DMS 273 treated with DMSO at 0.1 percent for 48 hours (cell line): ENCODE measurements around the gene COL20A1.

Source experiments
- DNase-seq: peaks from one replicate; lab custom pipeline; 2025; lab: John Stamatoyannopoulos, UW

COL20A1 gene

DNA sequence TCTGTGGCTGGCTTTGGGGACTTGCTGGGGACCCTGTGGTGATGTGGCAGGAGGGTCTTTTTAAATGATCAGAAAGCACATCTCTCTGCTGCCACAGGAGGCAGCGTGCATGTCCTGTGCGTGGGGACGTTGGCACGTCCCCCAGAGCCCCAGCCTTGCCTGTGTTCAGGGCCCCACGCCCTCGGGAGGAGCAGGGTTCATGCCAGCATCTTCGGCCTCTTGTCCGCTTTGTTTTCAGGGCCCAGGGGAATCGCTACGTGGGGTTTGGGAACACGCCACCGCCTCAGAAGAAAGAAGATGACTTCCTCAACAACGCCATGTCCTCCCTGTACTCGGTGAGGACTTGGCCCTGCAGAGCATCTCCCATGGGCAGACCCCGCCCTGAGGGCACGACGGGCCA is 14.3 kb upstream of the COL20A1 start:
- DNase-seq, result no peak

DNA sequence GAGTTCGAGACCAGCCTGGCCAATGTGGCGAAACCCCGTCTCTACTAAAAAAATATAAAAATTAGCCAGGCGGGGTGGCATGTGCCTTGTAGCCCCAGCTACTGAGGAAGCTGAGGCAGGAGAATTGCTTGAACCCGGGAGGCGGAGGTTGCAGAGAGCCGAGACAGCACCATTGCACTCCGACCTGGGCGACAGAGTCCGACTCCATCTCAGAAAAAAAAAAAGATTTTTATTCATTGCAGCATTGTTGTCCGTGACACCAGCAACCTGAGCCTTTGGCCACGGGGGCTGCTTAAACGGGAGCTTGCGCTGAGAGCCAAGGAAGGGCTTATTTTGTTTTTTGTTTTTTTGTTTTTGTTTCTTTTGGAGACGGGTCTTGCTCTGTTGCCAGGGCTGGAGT is 13.1 kb upstream of the COL20A1 start:
- DNase-seq, result no peak

DNA sequence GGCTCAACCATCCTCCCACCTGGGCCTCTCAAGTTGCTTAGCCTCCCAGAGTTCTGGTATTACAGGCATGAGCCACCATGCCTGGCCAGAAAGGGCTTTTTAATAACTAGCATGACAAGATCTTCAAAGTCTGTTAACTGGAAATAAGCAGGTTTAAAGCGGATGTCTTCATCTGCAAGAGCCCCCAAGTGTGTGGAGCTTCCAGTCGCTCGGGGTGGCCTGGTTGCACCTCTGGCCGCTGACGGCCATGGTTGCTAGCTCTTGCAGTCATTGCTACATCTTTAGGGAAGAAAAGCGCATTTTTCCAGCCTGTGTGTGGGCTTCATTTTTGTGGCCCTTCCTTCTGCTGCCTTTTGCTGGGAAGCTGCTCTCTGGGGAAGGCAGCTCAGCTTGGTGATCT is 12.6 kb upstream of the COL20A1 start:
- DNase-seq, result no peak

DNA sequence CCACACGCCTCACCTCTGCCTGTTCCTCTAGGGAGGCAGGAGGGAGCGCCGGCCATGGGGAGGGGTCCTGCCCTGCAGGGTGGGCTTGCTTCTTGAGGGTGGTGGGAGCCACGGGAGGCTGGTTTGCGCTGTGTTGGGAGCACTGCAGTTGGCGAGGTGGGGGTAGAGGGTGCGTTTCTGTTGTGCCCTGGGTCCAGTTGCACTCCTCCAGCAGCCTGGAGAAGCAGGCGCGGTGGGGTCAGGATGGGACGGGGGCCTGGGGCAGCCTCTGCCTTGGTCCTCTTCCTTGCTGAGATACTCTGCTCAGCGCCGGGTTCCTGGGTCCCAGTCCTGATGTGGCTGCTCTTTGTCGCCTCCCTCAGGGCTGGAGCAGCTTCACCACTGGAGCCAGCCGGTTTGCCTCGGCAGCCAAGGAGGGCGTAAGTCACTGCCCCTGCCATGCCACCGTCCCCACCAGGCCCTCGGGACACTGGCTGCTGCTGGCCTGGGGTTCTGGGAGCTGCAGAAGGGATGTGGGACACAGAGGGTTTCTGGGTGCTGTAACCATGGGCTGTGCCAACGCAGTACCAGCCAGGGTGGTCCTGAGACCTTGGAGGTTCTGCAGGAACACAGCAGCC is 11.9 kb upstream of the COL20A1 start:
- DNase-seq, result no peak

DNA sequence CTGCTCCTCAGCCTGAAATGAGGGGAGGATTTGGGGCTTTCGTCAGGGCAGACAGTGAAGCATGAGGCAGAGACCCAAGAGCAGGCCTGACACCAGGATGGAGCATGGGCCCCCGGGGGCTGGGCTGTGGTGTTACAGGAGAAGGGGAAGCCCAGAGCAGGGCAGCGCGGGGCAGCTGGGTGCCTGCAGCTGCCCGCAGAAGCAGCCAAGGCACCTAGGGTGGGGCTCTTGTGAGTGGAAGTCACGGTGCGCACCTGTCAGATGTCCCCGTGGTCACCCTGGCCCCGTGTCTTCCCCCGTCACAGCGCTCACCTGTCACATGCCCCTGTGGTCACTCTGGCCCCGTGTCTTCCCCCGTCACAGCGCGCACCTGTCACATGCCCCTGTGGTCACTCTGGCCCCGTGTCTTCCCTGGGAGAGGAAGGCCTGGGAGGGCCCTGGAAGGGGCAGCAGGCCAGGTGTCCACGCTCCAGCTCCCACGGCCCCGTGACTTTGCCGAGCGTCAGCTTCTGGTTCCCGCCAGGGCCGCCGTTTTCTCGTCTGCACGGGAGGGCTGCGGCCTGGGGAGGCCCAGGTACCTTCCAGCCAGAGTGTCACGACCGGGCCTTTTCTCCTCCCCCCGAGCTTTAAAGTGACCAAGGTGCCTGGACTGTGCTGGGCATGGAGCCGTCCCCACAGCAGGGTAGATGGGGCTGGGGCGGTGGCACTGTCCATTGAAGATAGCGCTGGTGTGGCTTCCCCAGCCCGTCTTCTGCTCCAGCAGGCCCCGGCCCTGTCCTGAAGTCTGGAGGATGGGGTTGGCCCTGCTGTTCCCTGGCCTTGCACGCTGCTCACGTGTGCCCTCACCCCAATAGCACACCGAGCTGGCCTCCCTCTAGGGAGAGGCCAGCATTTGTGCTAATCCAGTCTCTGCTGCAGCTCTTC is 11.0 kb upstream of the COL20A1 start:
- no peak for DNase-seq

DNA sequence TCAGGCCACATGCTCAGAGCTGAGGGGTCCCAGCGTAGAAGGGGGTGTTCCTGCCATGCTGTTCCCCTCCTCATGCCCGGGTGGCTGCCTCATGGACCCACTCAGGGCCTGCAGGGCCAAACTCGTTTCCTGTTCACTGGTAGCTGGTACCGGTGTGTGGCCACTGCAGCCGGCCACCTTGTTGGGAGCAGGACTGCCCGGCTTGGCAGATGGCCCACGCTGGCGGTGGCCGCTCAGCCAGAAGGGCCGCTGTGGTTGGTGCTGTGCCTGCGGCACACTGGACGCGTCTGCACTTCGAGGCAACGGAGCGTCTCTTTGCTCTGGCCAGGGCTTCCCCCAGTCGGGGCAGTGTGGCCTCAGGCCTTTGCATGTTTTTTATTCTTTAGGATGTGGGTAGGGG is 10.0 kb upstream of the COL20A1 start:
- no peak for DNase-seq

DNA sequence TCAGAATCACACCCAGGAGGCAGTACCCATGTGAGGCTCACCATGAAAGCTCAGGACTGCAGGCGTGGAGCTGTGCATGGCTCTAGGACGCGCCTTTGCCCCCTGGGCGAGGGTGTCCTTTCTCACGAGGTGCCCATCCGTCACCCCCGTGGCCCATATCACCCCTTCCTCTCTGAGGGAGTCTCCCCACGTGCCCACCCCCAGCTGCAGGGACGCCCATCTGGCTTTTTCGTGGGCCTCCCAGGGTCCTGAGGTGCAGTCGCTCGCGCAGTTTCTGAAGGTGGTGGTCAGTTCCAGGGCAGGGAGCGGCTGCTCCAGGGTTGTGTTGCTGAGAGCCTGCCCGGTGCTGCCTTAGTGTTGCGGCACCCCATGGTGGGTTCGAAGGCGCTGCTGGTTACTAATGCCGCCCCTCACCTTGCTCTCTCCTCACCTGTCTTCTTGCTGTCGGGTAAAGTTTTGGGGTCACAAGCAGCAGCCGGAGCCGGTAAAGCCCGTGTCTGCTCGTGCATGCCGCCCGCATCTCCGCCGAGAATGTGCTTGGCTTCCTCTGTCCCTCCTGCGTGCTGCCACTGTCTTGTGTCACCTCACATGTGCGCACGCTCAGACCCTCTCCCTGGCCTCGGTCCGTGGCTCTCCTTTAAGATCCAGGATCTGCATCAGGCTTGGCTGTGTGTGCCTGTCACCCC is 9.4 kb upstream of the COL20A1 start:
- no peak for DNase-seq

DNA sequence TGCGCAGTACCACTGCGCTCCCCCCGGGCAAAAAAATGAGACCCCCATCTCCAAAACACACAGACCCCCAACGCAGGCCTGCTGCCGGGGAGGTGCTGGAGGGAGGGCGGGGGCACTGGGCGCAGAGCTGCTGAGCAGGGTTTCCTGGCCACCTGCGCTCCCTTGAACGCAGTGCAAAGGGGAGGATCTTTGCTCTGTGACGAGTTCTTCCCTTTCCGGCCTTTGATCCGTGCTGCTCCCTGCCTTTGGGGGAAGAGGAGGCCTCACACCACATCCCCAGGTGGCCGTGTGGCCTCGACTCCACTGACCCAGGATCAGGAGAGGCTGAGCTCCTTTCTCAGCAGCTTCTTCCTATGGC is 8.9 kb upstream of the COL20A1 start:
- DNase-seq, result no peak

DNA sequence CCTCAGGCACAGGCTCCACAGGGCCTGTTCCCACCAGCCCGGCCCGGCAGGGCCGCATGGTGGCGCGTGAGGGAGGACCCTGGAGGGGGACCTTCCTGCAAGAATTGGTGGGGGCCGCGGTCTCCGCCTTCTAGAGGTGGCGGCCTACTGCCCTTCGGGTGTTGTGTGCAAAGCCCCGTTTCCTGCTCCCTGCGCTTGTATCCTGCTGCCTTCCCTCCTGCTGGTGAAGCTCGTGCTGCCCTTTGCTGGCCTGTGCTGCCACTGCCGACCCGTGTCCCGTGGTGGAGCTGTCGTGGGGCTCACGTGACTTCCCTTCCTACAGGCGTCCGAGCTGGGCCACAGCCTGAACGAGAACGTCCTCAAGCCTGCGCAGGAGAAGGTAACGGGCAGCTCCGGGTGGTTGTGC is 8.4 kb upstream of the COL20A1 start:
- no peak for DNase-seq

DNA sequence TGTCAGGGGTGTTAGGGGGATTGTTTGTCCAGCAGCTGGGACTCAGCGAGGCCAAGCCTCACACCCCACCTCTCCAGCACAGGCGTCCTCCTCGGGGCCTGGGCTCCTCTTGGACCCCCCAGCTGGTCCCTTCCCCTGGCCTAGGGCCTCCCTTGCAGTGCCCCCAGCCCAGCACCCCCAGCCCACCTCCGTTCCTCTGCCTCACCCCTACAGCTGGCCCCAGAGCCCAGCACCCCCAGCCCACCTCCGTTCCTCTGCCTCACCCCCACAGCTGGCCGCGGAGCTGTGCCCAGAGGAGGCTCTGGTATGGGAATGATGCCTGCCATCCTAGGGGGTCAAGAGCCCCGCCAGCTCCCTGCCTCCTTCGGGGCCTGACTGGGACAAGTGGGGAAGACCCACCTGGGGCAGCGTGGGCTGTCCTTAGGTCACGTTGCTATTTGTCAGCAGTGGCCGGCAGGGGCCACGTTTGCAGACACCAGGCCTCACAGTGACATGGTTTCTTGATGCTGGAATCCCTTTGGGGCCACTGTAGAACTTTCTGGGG is 7.9 kb upstream of the COL20A1 start:
- no peak for DNase-seq

DNA sequence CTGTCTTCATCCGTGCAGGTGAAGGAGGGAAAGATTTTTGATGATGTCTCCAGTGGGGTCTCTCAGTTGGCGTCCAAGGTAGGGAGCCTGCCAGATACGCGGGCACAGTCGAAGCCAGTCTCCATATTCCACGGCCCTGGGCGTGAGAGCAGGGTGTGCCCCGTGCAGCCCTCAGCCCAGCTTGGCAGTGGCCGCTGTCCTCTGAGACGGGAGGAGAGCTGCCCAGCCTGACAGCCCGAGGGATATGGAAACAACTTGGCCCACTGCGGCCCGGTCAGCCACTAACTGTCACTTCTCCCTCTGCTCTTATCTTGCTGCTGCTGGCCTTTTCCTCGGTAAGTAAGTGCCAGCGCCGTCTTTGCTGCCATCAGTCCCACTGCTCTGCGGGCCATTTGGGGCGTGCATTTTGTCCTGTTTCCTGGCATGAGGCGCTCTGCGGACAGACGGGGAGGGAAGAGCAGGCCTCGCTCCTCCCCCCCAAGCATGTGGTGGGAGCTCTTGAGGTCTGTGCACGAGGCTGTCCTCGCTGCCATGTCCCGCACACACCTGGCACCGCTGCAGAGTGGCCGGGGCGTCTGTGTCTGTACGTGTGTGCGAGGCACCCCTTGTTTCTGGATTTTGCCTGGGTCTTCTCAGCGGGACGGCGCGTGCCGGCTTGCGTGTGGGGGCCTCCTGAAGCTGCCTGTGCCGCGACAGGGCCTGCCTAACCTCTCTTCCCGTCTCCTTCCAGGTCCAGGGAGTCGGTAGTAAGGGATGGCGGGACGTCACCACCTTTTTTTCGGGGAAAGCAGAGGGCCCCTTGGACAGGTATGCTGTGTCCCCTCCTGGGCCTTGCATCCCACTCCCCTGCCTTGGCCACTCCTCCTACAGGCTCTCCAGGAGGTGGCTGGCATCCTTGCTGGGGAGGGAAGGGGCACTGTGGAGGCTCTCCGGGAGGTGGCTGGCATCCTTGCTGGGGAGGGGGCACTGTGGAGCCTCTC is 7.1 kb upstream of the COL20A1 start:
- no peak for DNase-seq

DNA sequence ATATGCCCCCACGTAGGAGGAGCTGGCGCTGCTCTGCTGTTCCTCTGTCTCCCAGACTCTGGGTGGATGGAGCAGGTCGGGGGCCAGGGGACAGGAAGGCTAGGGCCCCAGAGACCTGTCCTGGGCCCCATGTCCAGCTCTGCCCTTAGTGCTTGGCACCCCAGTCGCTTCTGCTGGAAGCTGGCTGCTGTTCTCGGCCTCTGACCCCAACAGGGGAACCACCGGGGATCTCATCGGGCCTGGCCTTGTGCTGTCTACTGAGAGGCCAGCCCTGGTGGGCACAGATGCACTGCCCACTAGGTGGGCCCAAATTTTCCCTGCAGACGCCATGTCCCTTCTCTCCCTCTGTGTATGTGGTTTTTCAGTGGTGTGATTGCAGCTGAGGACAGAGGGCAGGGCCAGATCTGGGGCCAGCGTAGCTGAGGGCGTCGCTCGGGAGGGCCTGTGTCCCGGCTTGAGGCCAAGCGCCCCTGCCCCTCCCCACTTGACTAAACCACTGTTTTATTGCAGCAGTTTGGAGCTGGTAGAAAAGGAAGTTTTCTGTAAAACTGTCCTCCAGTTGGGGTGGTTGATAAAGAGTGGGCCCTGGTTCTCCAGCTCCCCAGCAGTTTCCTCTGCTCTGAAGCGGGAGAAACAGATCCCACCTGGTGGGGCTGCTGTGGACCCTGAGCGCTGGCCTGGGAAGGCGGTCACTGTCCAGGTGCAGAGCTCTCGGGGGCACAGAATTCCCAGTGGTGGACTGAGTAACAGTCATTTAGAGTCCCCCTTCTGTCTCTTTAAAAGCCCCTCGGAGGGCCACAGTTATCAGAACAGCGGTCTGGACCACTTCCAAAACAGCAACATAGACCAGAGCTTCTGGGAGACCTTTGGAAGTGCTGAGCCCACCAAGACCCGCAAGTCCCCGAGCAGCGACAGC is 5.9 kb upstream of the COL20A1 start:
- no peak for DNase-seq

DNA sequence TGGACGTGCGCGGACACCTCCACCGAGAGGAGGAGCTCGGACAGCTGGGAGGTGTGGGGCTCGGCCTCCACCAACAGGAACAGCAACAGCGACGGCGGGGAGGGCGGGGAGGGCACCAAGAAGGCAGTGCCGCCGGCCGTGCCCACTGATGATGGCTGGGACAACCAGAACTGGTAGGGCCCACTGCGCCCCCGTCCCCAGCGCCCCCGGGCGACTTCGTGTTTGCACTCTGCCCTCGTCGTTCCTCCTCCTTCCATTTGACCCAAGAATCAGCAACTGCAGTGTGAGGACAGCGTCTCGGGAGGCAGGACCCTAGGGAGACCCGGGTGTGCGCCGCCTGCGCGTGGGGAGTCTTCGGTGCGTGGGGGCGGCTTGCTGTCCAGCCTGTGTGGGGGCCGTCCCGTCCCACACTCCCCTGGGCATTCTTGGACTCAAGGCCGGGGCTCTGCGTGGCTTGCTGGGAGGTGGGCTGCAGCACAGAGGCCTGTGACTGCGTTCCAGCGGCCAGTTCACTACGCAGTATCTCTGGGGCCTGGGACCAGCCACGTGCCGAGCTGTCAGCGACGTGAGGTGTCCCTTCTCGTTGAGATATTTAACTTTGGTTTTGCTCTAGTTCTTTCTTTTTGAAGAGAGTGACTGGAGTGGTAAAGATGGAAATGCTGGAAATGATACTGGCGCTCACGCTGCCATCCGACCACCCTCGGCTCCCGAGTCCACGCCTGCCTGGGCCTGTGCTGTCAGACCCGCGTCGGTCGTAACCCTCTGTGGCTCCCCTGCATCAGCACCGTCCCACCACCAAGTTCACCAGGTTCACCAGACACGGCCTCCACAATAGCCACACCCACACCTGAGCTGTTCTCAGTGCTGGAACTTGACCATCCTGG is 5.0 kb upstream of the COL20A1 start:
- DNase-seq, result no peak

DNA sequence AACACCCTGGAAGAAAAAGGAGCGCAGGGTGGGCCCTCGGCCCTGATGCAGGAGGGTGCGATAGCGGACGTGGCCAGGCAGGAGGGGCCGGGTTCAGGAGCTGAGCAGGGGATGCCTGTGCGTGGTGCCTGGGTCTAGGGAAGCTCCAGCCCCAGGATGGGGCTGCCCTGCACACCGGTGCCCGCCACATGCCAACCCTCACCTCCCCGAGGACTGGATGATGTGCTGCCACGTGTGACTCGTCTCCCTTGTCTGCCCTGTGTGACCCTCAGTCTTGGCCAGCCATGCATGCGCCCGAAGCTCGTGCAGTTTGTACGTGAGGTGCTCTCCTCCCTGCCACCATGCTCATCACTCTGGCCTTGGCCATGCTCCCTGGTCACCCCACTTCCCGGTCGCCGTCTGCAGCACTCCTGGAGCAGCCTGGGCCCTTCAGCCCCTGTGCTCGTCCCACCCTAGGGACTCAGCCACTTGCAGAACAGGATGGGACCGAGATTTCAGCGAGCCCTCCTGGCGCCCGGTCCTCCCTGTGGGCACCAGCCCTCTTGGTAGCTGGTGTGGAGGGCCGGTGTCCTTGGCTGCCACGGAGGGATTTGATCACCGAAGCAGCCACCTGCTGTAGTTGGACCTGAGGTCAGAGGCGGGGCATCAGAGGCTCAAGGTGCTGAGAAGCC is 4.3 kb upstream of the COL20A1 start:
- no peak for DNase-seq

DNA sequence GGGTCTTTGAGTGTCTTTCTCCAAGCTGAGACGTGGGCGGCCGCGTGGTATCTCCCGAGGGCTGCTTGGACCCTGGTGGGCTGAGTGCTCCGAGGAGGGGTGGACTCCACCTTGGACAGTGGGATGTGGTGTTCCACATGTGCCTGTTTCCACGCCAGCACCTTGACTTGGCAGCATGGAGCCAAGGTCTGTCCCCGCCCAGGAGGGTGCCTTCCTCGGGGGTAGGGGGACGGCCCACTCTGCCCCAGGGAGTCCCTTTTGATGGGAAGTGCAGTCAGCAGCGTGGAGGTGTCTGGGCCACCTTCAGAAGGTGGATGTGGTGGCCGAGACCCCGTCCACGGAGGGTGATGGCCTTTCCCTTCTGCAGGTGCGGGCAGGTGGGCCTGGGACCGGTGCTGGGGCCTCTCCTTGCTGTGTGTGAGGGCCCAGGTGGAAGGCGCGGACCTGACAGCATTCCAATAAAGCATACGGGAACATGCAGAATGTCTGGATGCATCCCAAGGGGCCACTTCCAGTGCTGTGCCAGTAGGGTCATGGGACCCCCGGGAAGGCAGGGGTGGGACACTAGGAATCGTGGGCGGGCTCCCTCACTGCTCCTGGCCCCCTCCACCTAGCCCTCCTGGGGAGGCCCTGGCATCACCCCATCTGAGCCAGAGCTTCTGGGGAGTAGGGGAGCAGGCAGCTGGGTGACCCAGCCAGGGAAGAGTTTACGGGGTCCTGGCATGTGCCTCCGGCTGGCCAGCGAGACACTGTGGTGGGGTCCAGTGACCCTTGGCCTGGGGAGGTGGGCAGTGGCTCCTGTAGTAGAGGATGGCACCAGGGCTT is 3.5 kb upstream of the COL20A1 start:
- DNase-seq, result no peak

DNA sequence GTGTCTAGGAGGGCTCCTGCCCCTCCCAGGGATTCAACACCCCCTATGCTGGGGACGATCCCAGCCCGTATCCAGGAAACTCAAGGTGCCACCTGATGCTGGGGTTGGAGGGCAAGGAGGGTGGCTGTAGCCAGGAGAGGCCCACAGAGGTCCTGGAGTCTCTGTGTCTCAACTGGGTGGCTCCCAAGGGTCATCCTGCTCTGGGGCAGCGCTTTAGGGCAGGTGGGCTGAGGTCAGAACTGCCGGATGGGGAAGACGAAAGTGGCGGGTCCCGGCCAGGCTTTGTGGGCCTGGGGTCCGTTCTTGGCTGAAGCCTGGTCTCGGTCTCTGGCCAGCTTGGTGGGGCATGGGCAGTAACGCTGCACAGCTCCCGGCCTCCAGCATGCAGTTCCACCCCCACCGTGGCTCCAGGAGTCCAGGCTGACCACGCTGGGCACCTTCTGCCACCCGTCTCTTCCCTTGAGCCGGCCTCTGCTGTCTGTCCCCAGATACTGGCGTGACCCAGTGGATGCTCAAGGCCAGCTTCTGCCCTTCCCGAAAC is 2.8 kb upstream of the COL20A1 start:
- DNase-seq, result no peak

DNA sequence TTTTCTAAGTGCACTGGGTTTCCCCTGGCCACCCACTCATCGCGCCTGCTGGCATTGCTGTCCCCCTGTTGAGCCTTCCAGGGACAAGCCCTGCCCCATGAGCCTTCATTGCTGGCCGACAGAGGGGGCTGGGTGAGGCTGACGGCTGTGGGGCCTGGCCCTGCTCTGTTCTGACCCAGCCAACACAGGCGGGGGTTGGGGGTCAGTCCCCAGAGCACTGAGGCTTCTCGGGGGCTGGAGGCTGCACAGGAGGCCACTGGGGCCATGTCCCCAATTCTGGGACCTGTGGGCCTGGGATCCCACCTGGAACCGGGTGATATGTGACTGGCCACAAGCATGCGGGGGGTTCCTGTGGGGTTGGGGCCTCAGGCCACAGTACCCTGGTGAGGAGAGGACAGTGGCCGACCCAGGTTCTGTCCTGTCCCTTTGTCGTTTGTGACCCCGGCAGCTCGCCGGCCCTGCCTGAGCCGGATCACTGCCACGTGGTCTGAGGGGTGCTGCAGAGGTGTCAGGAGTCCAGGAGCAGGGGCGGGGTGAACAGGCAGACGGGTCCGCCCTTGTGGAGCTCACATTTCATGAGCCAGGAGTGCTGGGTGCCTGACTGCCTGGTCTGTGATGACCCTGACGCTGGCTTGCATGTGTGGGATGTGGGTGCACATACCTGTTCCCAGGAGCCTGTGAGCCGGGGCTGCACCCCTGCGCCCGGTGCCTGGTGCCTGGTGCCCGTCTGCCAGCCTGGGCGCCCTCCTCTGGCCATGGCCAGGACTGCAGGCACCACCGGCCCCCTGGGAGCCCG is 2.1 kb upstream of the COL20A1 start:
- no peak for DNase-seq
